ENCODE measurements around the gene ADGRD2. TPM values are rescaled to one million over a fixed set of nuclear protein-coding genes. Genes with fewer than 3 reads are reported as not detected.
"Not testable (repeated sequence)": the region's sequence is repeated elsewhere in the genome, so short reads cannot be mapped to it uniquely, and the experiment has no call there.

Gene ADGRD2
- total RNA-seq, 4 donors from 2014 or later, result not detected

DNA sequence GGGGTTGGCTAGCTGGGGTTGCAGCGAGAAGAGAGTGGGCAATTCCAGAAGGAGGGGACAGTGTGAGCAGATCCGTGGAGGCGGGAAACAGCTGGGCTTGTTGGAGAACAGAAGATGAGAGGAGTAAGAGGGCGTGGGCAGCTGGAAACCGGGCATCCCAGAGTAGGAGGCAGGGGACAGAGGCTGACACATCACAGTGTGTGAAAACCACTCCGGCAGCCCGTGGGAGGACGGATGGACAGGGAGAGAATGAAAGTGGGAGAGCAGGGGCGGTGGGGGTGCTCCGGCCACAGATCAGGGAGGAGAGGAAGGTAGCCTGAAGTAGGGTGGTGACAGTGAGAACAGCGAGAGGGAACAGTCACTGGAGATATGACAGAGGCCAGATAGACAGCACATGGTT is 26.7 kb upstream of the ADGRD2 start:
- TF ChIP-seq, protein P1, sequence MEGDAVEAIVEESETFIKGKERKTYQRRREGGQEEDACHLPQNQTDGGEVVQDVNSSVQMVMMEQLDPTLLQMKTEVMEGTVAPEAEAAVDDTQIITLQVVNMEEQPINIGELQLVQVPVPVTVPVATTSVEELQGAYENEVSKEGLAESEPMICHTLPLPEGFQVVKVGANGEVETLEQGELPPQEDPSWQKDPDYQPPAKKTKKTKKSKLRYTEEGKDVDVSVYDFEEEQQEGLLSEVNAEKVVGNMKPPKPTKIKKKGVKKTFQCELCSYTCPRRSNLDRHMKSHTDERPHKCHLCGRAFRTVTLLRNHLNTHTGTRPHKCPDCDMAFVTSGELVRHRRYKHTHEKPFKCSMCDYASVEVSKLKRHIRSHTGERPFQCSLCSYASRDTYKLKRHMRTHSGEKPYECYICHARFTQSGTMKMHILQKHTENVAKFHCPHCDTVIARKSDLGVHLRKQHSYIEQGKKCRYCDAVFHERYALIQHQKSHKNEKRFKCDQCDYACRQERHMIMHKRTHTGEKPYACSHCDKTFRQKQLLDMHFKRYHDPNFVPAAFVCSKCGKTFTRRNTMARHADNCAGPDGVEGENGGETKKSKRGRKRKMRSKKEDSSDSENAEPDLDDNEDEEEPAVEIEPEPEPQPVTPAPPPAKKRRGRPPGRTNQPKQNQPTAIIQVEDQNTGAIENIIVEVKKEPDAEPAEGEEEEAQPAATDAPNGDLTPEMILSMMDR (IDR thresholded peaks at IDR 0.05), result no peak
- DNase-seq (ENCODE audit: low spot score), result no peak
- ATAC-seq (ENCODE audit: low FRiP score), result no peak

DNA sequence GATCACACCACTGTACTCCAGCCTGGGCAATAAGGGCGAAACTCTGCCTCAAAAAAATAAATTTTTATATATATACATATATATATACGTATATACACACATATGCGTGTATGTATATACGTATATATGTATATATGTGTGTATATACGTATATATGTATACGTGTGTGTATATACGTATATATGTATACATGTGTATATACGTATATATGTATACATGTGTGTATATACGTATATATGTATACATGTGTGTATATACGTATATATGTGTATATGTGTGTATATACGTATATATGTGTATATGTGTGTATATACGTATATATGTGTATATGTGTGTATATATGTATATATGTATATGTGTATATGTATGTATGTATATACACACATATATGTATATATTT is 24.5 kb upstream of the ADGRD2 start:
- not testable (repeated sequence) for DNase-seq (ENCODE audit: low spot score); ATAC-seq (ENCODE audit: low FRiP score)

DNA sequence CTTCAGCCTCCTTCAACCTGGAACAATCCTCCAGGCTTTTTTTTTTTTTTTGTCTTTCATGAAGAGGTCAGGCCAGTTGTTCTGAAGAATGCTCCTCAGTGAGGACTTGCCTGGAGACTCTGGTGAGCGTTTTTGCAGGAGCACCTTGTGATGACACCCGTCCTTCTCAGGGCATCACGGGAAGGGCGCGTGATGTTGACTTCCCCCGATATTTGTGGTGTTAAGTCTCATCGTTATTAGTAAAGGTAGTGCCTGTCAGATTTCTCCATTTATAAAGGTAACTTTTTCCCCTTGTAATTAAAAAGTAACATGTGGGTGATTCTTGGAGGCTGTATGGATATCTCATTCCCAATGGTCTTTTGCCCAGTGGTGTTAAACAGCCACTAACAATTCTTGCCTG is 23.9 kb upstream of the ADGRD2 start:
- ATAC-seq (ENCODE audit: low FRiP score) (no peak), DNase-seq (ENCODE audit: low spot score) (no peak)
- TF ChIP-seq, protein P1 (IDR thresholded peaks at IDR 0.05), result no peak

DNA sequence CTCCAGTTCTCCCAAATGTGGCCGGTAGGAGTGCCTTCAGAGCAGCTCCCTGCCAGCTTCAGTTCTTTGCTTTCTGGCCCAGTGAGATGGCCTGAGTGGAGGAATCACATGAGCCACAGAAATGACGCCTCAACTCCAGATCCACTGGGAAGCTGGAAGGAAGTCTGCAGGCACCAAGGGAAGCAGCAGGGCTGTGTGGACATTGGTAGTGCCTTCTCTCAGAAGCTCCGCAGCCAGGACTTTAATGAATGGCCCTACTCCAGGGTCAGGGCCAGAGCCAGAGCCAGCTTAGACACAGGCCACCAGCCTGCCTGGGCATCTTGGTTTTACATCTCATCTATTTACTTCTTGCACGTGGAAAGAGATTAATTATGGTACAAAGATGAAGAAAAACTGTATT is 23.0 kb upstream of the ADGRD2 start:
- TF ChIP-seq, protein P1 (IDR thresholded peaks at IDR 0.05), result no peak
- no peak for DNase-seq (ENCODE audit: low spot score)
- ATAC-seq (ENCODE audit: low FRiP score), result no peak

DNA sequence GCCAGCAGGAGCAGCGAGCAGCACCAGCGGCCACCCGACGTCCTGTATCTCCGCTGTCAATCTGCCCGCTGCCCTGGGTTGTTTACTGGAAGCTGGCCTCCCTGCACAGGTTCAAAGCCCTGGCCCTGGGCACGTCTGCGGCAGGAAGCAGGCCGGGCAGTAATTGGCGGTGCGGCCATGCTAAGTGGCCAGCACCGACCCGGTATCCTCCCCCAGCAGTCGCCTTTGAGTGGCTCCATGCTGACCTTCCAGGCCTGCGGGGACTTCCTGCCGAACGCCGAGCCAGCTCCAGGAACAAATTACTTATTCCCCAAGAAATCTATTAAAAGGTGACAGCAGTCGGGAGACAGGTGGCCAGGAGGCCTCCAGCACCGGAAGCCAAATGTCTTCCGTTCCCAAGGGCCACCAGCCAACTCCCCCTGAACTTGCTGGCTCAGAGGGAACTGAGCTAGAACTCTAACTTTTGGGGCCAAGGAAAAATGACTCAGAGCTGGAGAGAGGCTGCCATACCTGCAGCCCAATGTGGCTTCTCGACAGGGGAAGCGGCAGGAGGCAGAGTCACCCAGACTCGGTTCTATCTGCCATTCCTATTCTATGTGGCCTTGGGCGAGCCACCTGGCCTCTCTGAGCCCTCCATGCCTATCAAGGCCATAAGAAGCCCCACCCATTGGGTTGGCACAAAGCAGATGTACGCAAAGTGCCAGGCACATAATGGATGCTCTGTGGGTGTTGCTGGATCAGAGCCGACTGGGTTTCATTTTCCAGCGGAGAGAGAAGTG is 21.3 kb upstream of the ADGRD2 start:
- TF ChIP-seq, protein P1 (IDR thresholded peaks at IDR 0.05), result no peak
- DNase-seq (ENCODE audit: low spot score), result no peak
- ATAC-seq (ENCODE audit: low FRiP score), result no peak

DNA sequence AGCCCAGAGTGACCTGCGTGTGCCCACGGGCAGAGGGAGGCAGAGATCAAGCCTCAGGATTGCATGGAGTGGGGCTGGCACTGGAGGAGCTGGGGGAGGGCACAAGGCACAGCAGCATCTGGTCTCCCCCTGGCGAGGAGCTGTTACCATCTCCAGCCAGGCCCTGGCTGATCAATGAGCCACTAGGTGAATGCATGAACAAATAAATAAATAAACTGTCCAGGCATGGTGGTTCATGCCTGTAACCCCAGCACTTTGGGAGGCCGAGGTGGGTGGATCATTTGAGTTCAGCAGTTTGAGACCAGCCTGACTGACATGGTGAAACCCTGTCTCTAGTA is 20.8 kb upstream of the ADGRD2 start:
- TF ChIP-seq, protein P1 (IDR thresholded peaks at IDR 0.05), result no peak
- DNase-seq (ENCODE audit: low spot score) (no peak), ATAC-seq (ENCODE audit: low FRiP score) (no peak)

DNA sequence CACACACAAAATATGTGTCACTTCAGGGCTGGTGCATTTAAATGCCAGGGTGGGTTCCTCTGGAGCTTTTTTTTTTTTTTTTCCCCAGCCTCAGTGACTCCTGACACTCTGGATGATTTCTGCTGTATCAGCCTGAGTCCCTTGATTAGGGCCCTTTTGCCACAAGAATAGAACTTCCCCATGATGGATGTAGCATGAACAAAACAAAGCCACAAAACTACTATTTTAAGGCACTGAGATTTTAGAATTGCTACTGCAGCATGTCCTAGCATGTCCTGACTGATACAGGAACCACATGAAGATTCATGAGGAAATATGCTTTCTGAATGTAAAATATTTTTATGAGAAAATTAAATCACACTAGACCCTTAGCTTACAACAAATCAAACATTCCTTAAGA is 13.9 kb upstream of the ADGRD2 start:
- TF ChIP-seq, protein P1 (IDR thresholded peaks at IDR 0.05), result no peak
- ATAC-seq (ENCODE audit: low FRiP score) (no peak), DNase-seq (ENCODE audit: low spot score) (no peak)

All from omental fat pad (tissue), 4 donors.